HepG2 (cell line): ENCODE measurements around the gene FAM89B. TPM values are rescaled to one million over a fixed set of nuclear protein-coding genes. Genes with fewer than 3 reads are reported as not detected.
A peak's percentile ranks its signal among the peaks of the same experiment; 100 is the strongest.

Source experiments
- ARID5B ChIP-seq: IDR thresholded peaks from 2 replicates; pipeline ENCODE4 v1.4.0; 2020; ENCODE audit warnings: mild to moderate bottlenecking, missing genetic modification reagents
- CREM ChIP-seq, 2 experiments: sonication (generic) in 1 of 2; formaldehyde crosslinking in 1 of 2; IDR thresholded peaks; 2 replicates each; pipeline versions ENCODE4 v1.4.0 to v1.6.1; 2016 to 2020; ENCODE audit warnings: antibody characterized with exemption in 1 of 2, mild to moderate bottlenecking in 1 of 2, missing genetic modification reagents in 1 of 2
- ETV5 ChIP-seq: IDR thresholded peaks from 2 replicates; pipeline ENCODE4 v1.6.1; 2018; ENCODE audit warnings: missing biosample characterization, missing genetic modification reagents, inconsistent platforms, borderline replicate concordance
- FOXA1 ChIP-seq, 2 experiments: fragments of 450-650 bp in 1 of 2; sonication (generic) in 1 of 2; formaldehyde crosslinking in 1 of 2; IDR thresholded peaks; 2 replicates each; pipeline versions ENCODE4 v1.4.0 to v1.6.1; 2016 to 2020; ENCODE audit warnings: missing genetic modification reagents in 1 of 2
- FOXO1 ChIP-seq: sonication (generic); formaldehyde crosslinking; IDR thresholded peaks from 2 replicates; pipeline ENCODE4 v1.4.0; 2020; ENCODE audit warnings: missing genetic modification reagents
- HIC2 ChIP-seq: sonication (generic); formaldehyde crosslinking; IDR thresholded peaks from 2 replicates; pipeline ENCODE4 v1.9.0; 2022; ENCODE audit warnings: low read depth, missing genetic modification reagents
- KLF13 ChIP-seq: sonication (generic); formaldehyde crosslinking; IDR thresholded peaks from 2 replicates; pipeline ENCODE4 v1.4.0; 2020; ENCODE audit warnings: mild to moderate bottlenecking, missing genetic modification reagents
- NFIC ChIP-seq: IDR thresholded peaks from 2 replicates; pipeline ENCODE4 v1.6.1; 2012; ENCODE audit warnings: mild to moderate bottlenecking, low read length, inconsistent platforms
- NR2C2 ChIP-seq: sonication (generic); formaldehyde crosslinking; IDR thresholded peaks from 2 replicates; pipeline ENCODE4 v1.4.0; 2020; ENCODE audit warnings: missing genetic modification reagents, mild to moderate bottlenecking, moderate library complexity, borderline replicate concordance
- NR2F1 ChIP-seq, 2 experiments: fragments of 450-650 bp in 1 of 2; formaldehyde crosslinking in 1 of 2; IDR thresholded peaks; 2 replicates each; pipeline versions ENCODE4 v1.5.0 to v1.6.1; 2016 to 2020; ENCODE audit warnings: mild to moderate bottlenecking in 1 of 2, missing compliant biosample characterization in 1 of 2, missing genetic modification reagents in 1 of 2, moderate library complexity in 1 of 2
- PRDM10 ChIP-seq: sonication (generic); formaldehyde crosslinking; IDR thresholded peaks from 2 replicates; pipeline ENCODE4 v1.4.0; 2020; ENCODE audit warnings: low read depth, missing genetic modification reagents
- RAD51 ChIP-seq: fragments of 450-650 bp; IDR thresholded peaks from 2 replicates; pipeline ENCODE4 v1.6.1; 2016; ENCODE audit warnings: borderline replicate concordance
- TEAD3 ChIP-seq: optimal IDR thresholded peaks from 2 replicates; pipeline ENCODE3; 2016; ENCODE audit warnings: borderline replicate concordance
- TFAP4 ChIP-seq: sonication (generic); IDR thresholded peaks from 2 replicates; pipeline ENCODE4 v1.6.1; 2016; ENCODE audit warnings: low read depth, borderline replicate concordance
- YEATS2 ChIP-seq: sonication (generic); formaldehyde crosslinking; IDR thresholded peaks from 2 replicates; pipeline ENCODE4 v1.4.0; 2020; ENCODE audit warnings: missing genetic modification reagents, borderline replicate concordance
- YY1 ChIP-seq: IDR thresholded peaks from 2 replicates; pipeline ENCODE4 v1.6.1; 2011; ENCODE audit warnings: low read length, low read depth, moderate library complexity, mild to moderate bottlenecking; ENCODE audit not compliant: insufficient read depth, insufficient replicate concordance
- ZNF572 ChIP-seq: sonication (generic); formaldehyde crosslinking; IDR thresholded peaks from 2 replicates; pipeline ENCODE4 v1.5.1; 2020; ENCODE audit warnings: mild to moderate bottlenecking, missing genetic modification reagents
- polyA plus RNA-seq, 8 experiments: library from polyadenylated mRNA; depleted of rRNA in 3 of 8; stranded (reverse) in 7 of 8; unstranded in 1 of 8; fragments of >200 nt; fragmentation: Illumina TruSeq in 4 of 8; extraction: Trizol in 4 of 8; gene quantifications; 2 replicates each; pipeline versions ENCODE4 v1.2.1 to v1.2.3, GENCODE V29; 2011 to 2016; ENCODE audit warnings: low read depth in 4 of 8, missing spikeins in 1 of 8, mixed read lengths in 1 of 8; ENCODE audit not compliant: insufficient read depth in 1 of 8
- total RNA-seq, 5 experiments: library from RNA; depleted of rRNA; stranded (reverse); fragments of >200 nt; fragmentation: Illumina TruSeq; extraction: Trizol; gene quantifications; 2 replicates each; pipeline ENCODE4 v1.2.3, GENCODE V29; 2016; ENCODE audit warnings: low read depth in 1 of 5

FAM89B gene
- total and polyA plus RNA-seq, 2 of the 13 experiments (the other 11 are each of a cell fraction or from before 2014, with no cell fraction given), result 5.7 to 8.0 TPM

- TF ChIP-seq RAD51, result no peak
- TF ChIP-seq YEATS2 (CRISPR knock-in tag), result peak; percentile 29; the same call in 1 of the 2 replicates
- TF ChIP-seq FOXO1 (CRISPR knock-in tag), result 0 out of 2 replicates have a peak, but pooled peaks have one; percentile 23
- peak; percentile 56; the same call in 1 of the 2 replicates for TF ChIP-seq TFAP4
- TF ChIP-seq CREM (IDR thresholded peaks at IDR 0.05), result no peak
- no peak for TF ChIP-seq CREM (CRISPR knock-in tag; IDR thresholded peaks at IDR 0.05)
- 0 out of 2 replicates have a peak, but pooled peaks have one; percentile 17 for TF ChIP-seq ARID5B (CRISPR knock-in tag)
- peak; percentile 47; the same call in 1 of the 2 replicates for TF ChIP-seq NR2C2 (CRISPR knock-in tag)
- TF ChIP-seq FOXA1 (IDR thresholded peaks at IDR 0.05), result no peak
- peak; percentile 15; the same call in 1 of the 2 replicates for TF ChIP-seq FOXA1 (CRISPR knock-in tag; IDR thresholded peaks at IDR 0.05)
- peak; percentile 12; the same call in 1 of the 2 replicates for TF ChIP-seq ETV5 (CRISPR knock-in tag)
- TF ChIP-seq YY1, result peak; percentile 9
- no peak for TF ChIP-seq KLF13 (CRISPR knock-in tag)
- no peak for TF ChIP-seq PRDM10 (CRISPR knock-in tag)
- 0 out of 2 replicates have a peak, but pooled peaks have one; percentile 33 for TF ChIP-seq ZNF572 (CRISPR knock-in tag)
- TF ChIP-seq NFIC, result no peak
- TF ChIP-seq HIC2 (CRISPR knock-in tag), result peak; percentile 99
- peak; percentile 17 for TF ChIP-seq TEAD3
- TF ChIP-seq NR2F1 (CRISPR knock-in tag; IDR thresholded peaks at IDR 0.05), result peak; percentile 51 to 59; a peak in 3 of 4 replicates
Observed at GRCh38 chr11:65576867-65577755, 4.8 kb downstream of the FAM89B start (continued).
